ENCODE results near the gene ETV3. TPM values are rescaled to one million over a fixed set of nuclear protein-coding genes. Genes with fewer than 3 reads are reported as not detected.

ETV3 gene
- total and polyA plus RNA-seq, 2 experiments from 2014 or later = 5.6 to 21.0 TPM

GRCh38 chr1:157163273-157164127 lies 25.3 kb upstream of the ETV3 start:
- Histone ChIP-seq H3K27ac (no peak overlapping the region), H3K4me1 (ENCODE audit: low read depth) (no peaks in the 10 kb centered on the region), H3K9me3 (ENCODE audit: low read depth) (no peaks in the 10 kb centered on the region), H3K36me3 (no peaks in the 10 kb centered on the region), H3K4me3 (no peak overlapping the region), H3K27me3 (no peaks in the 10 kb centered on the region)
- peak; percentile 99 for TF ChIP-seq CTCF (IDR thresholded peaks at IDR 0.05; ENCODE audit: low read depth, low read length)
- DNase-seq (ENCODE audit: low read depth in 1 of 2, low spot score in 1 of 2) = peak; percentile 61 to 73

- no peak overlapping the region for H3K27ac ChIP-seq
- H3K9me3 ChIP-seq (ENCODE audit: low read depth) = no peaks in the 10 kb centered on the region
- no peak overlapping the region for H3K4me3 ChIP-seq
- DNase-seq (ENCODE audit: low read depth in 1 of 2, low spot score in 1 of 2) = no peak
- H3K4me1 ChIP-seq (ENCODE audit: low read depth) = no peaks in the 10 kb centered on the region
- no peaks in the 10 kb centered on the region for H3K36me3 ChIP-seq
- H3K27me3 ChIP-seq = no peaks in the 10 kb centered on the region
- TF ChIP-seq CTCF (IDR thresholded peaks at IDR 0.05; ENCODE audit: low read depth, low read length) = no peak
Observed at GRCh38 chr1:157162345-157162744, 24.1 kb upstream of the ETV3 start.

GRCh38 chr1:157161901-157162300 lies 23.7 kb upstream of the ETV3 start:
- no peak overlapping the region for H3K4me3 ChIP-seq
- DNase-seq (ENCODE audit: low read depth in 1 of 2, low spot score in 1 of 2) = no peak
- TF ChIP-seq CTCF (IDR thresholded peaks at IDR 0.05; ENCODE audit: low read depth, low read length) = no peak
- no peaks in the 10 kb centered on the region for H3K9me3 ChIP-seq (ENCODE audit: low read depth)
- H3K27me3 ChIP-seq = no peaks in the 10 kb centered on the region
- no peak overlapping the region for H3K27ac ChIP-seq
- no peaks in the 10 kb centered on the region for H3K36me3 ChIP-seq
- H3K4me1 ChIP-seq (ENCODE audit: low read depth) = no peaks in the 10 kb centered on the region

- H3K27ac ChIP-seq = no peak overlapping the region
- no peaks in the 10 kb centered on the region for H3K27me3 ChIP-seq
- H3K4me3 ChIP-seq = no peak overlapping the region
- no peaks in the 10 kb centered on the region for H3K9me3 ChIP-seq (ENCODE audit: low read depth)
- TF ChIP-seq CTCF (IDR thresholded peaks at IDR 0.05; ENCODE audit: low read depth, low read length) = no peak
- H3K4me1 ChIP-seq (ENCODE audit: low read depth) = peaks cover 17% of the 10 kb centered on the region
- DNase-seq (ENCODE audit: low read depth in 1 of 2, low spot score in 1 of 2) = no peak
- H3K36me3 ChIP-seq = no peaks in the 10 kb centered on the region
Observed at GRCh38 chr1:157158967-157159366, 20.8 kb upstream of the ETV3 start.

- DNase-seq (ENCODE audit: low read depth in 1 of 2, low spot score in 1 of 2) = peak in 1 of 2 donors; percentile 68
- peaks cover 23% of the 10 kb centered on the region for H3K4me1 ChIP-seq (ENCODE audit: low read depth)
Observed at GRCh38 chr1:157157501-157158190, 19.5 kb upstream of the ETV3 start.

More at GRCh38 chr1:157157501-157158190, 19.5 kb upstream of the ETV3 start:
- Histone ChIP-seq H3K27me3 (no peaks in the 10 kb centered on the region), H3K4me3 (no peak overlapping the region), H3K27ac (no peak overlapping the region), H3K36me3 (no peaks in the 10 kb centered on the region), H3K9me3 (ENCODE audit: low read depth) (no peaks in the 10 kb centered on the region)
- TF ChIP-seq CTCF (IDR thresholded peaks at IDR 0.05; ENCODE audit: low read depth, low read length) = no peak

Measured in cardiac muscle cell (in vitro differentiated cells and primary cell).